Mammary epithelial cell (primary cell): ENCODE measurements around the gene LYST.

ENCODE experiments used
- EZH2 ChIP-seq: IDR thresholded peaks from 2 replicates; pipeline ENCODE4 v1.6.1; 2012; ENCODE audit warnings: low read length, inconsistent platforms, borderline replicate concordance
- TF ChIP-seq, protein P1 (sequence below), 2 donors: IDR thresholded peaks in 1 of 2; conservative IDR thresholded peaks in 1 of 2; 2 replicates each; pipeline ENCODE4 v1.5.1; 2011 to 2012; ENCODE audit warnings: inconsistent platforms in 2 of 2, low read length in 2 of 2, mild to moderate bottlenecking in 2 of 2, control low read depth in 1 of 2, low read depth in 1 of 2; ENCODE audit not compliant: insufficient read depth in 1 of 2; ENCODE audit errors: extremely low read depth in 1 of 2

DNA sequence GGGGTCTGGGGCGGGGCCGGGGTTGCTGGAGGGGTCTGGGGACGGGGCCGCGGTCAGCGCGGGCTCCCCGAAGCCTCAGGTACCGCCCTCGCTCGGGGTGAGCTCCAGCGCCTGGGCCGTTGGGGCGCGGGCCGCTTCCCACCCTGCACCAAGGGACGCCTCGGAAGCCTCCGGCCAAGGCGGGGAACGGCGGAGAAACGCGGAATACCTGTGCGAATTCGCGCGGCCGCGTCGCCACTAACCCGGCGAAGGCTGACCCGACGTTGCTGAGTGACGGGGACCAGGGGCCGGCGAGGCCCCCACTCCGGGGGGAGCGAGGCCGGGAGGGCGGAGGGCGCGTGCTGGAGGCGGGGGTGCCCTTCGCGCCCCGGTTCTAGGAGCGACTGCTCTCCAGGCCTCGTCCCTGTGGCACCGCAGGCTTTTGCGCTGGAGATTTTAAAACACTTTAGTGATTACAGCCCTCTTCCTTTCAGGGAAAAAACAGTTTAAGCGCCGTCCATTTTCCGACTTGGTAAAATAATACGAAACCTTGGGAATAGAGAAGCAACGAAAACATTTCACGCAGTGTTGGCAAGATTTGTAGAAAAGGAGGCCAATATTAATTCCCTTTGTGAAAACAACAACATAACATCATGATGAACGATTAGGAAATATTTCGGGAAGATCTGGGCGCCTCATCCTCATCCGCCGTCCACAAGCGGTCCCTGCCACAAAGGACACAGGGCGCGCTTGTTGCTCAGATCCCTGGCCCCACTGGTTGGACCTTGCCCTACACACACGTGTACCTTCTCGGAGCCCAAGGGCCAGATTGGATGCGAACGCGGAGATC, 216.2 kb downstream of the LYST start:
- TF ChIP-seq, protein P1, sequence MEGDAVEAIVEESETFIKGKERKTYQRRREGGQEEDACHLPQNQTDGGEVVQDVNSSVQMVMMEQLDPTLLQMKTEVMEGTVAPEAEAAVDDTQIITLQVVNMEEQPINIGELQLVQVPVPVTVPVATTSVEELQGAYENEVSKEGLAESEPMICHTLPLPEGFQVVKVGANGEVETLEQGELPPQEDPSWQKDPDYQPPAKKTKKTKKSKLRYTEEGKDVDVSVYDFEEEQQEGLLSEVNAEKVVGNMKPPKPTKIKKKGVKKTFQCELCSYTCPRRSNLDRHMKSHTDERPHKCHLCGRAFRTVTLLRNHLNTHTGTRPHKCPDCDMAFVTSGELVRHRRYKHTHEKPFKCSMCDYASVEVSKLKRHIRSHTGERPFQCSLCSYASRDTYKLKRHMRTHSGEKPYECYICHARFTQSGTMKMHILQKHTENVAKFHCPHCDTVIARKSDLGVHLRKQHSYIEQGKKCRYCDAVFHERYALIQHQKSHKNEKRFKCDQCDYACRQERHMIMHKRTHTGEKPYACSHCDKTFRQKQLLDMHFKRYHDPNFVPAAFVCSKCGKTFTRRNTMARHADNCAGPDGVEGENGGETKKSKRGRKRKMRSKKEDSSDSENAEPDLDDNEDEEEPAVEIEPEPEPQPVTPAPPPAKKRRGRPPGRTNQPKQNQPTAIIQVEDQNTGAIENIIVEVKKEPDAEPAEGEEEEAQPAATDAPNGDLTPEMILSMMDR (conservative IDR thresholded peaks at IDR 0.05 in 1 of 2, IDR thresholded peaks at IDR 0.05 in 1 of 2; ENCODE audit: extremely low read depth in 1 of 2, insufficient read depth in 1 of 2, low read depth in 1 of 2, low read length in 2 of 2): no peak
- peak; percentile 54 for TF ChIP-seq EZH2
